Activated CD8-positive, alpha-beta T cell treated with anti-CD3 and anti-CD28 coated beads, Interleukin-2, amount 10 ng/mL, durations not matched to agents 7 days and 5 days (primary cell): ENCODE measurements around the gene KRT25. TPM values are rescaled to one million over a fixed set of nuclear protein-coding genes. Genes with fewer than 3 reads are reported as not detected.

ENCODE experiments used
- ATAC-seq: fragments of 150-1000 bp; cut with Tn5 transposase; one replicate; pipeline ENCODE4 v1.10.0; 2021; ENCODE audit warnings: moderate library complexity
- CTCF ChIA-PET: fragments of 350-600 bp; sonication (Branson Sonifier 250); formaldehyde crosslinking; loops from one replicate; lab custom pipeline; 2021; ENCODE audit warnings: antibody characterized with exemption; lab: Charles Lee
- POLR2A ChIA-PET: fragments of 350-600 bp; sonication (Branson Sonifier 250); formaldehyde crosslinking; loops from one replicate; lab custom pipeline; 2021; ENCODE audit warnings: antibody characterized with exemption; lab: Charles Lee
- DNase-seq: peaks from one replicate; pipeline ENCODE4 v3.0.0-alpha.2; 2020
- H3K27ac Mint-ChIP-seq: one replicate; pipeline ENCODE4 v1.8.0; 2021; ENCODE audit warnings: mild to moderate bottlenecking, mixed read lengths
- H3K27me3 Mint-ChIP-seq: one replicate; pipeline ENCODE4 v1.8.0; 2021; ENCODE audit warnings: low read depth, mixed read lengths
- H3K36me3 Mint-ChIP-seq: one replicate; pipeline ENCODE4 v1.8.0; 2021; ENCODE audit warnings: low read depth, mixed read lengths
- H3K4me1 Mint-ChIP-seq: one replicate; pipeline ENCODE4 v1.8.0; 2021; ENCODE audit warnings: low read depth, mixed read lengths
- H3K4me3 Mint-ChIP-seq: one replicate; pipeline ENCODE4 v1.8.0; 2021; ENCODE audit warnings: mild to moderate bottlenecking, mixed read lengths
- H3K9me3 Mint-ChIP-seq: one replicate; pipeline ENCODE4 v1.8.0; 2022; ENCODE audit warnings: mixed read lengths; ENCODE audit not compliant: insufficient read depth
- total RNA-seq, 2 experiments: library from RNA; stranded (reverse); gene quantifications; one replicate each; pipeline ENCODE4 v1.2.3, GENCODE V29; 2021

The KRT25 gene
- total RNA-seq, 2 experiments from 2014 or later = not detected

GRCh38 chr17:40779181-40779909 is 24.2 kb upstream of the KRT25 start:
- Mint-ChIP-seq H3K4me1 (no peaks in the 10 kb centered on the region), H3K36me3 (no peaks in the 10 kb centered on the region), H3K27me3 (peaks cover 49% of the 10 kb centered on the region), H3K27ac (no peak overlapping the region), H3K4me3 (peak overlapping the region; percentile 29), H3K9me3 (no peaks in the 10 kb centered on the region)
- no peak for DNase-seq
- CTCF ChIA-PET = interaction anchor here (0.7 to 1.0 kb wide), 2 partner anchors 160 to 1266 kb away, joined by 3 to 4 read pairs; no protein-coding TSS in a partner anchor
- no peak for ATAC-seq
- POLR2A ChIA-PET = no interaction called here

GRCh38 chr17:40778461-40778860 is 23.3 kb upstream of the KRT25 start:
- POLR2A ChIA-PET = interaction anchor here (0.6 kb wide), 1 partner anchor 295 kb away, joined by 3 read pairs; no protein-coding TSS in a partner anchor
- Mint-ChIP-seq H3K27ac (no peak overlapping the region), H3K4me1 (no peaks in the 10 kb centered on the region), H3K9me3 (no peaks in the 10 kb centered on the region), H3K27me3 (peaks cover 52% of the 10 kb centered on the region), H3K36me3 (no peaks in the 10 kb centered on the region), H3K4me3 (no peak overlapping the region)
- ATAC-seq (no peak), DNase-seq (no peak)
- CTCF ChIA-PET = no interaction called here

GRCh38 chr17:40777971-40778370 is 22.8 kb upstream of the KRT25 start:
- peaks cover 47% of the 10 kb centered on the region for H3K27me3 Mint-ChIP-seq
- no peak overlapping the region for H3K27ac Mint-ChIP-seq
- no peaks in the 10 kb centered on the region for H3K36me3 Mint-ChIP-seq
- no peaks in the 10 kb centered on the region for H3K4me1 Mint-ChIP-seq
- no peak for ATAC-seq
- CTCF ChIA-PET = no interaction called here
- no peak overlapping the region for H3K4me3 Mint-ChIP-seq
- POLR2A ChIA-PET = interaction anchor here (0.6 kb wide), 1 partner anchor 296 kb away, joined by 3 read pairs; no protein-coding TSS in a partner anchor
- DNase-seq = no peak
- H3K9me3 Mint-ChIP-seq = no peaks in the 10 kb centered on the region

- H3K4me3 Mint-ChIP-seq = no peak overlapping the region
- ChIA-PET POLR2A (no interaction called here), CTCF (interaction anchor here (1.0 to 1.6 kb wide), 2 partner anchors 157 to 162 kb away, joined by 3 read pairs; no protein-coding TSS in a partner anchor)
- no peak overlapping the region for H3K27ac Mint-ChIP-seq
- peaks cover 48% of the 10 kb centered on the region for H3K27me3 Mint-ChIP-seq
- no peaks in the 10 kb centered on the region for H3K36me3 Mint-ChIP-seq
- no peak for DNase-seq
- no peaks in the 10 kb centered on the region for H3K9me3 Mint-ChIP-seq
- no peaks in the 10 kb centered on the region for H3K4me1 Mint-ChIP-seq
- ATAC-seq = no peak
These were observed 22.3 kb upstream of the KRT25 start for GRCh38 chr17:40777459-40777858.

- Mint-ChIP-seq H3K27ac (no peak overlapping the region), H3K36me3 (no peaks in the 10 kb centered on the region), H3K9me3 (no peaks in the 10 kb centered on the region), H3K27me3 (peaks cover 54% of the 10 kb centered on the region), H3K4me3 (no peak overlapping the region), H3K4me1 (no peaks in the 10 kb centered on the region)
- DNase-seq (no peak), ATAC-seq (no peak)
- ChIA-PET POLR2A (no interaction called here), CTCF (interaction anchor here (1.6 kb wide), 1 partner anchor 161 kb away, joined by 3 read pairs; no protein-coding TSS in a partner anchor)
These were observed 20.8 kb upstream of the KRT25 start for GRCh38 chr17:40775945-40776344.

- Mint-ChIP-seq H3K4me1 (no peaks in the 10 kb centered on the region), H3K36me3 (no peaks in the 10 kb centered on the region), H3K27ac (no peak within 1 kb of the TSS), H3K4me3 (no peak within 1 kb of the TSS), H3K27me3 (peaks cover 40% of the 10 kb centered on the region), H3K9me3 (no peaks in the 10 kb centered on the region)
- POLR2A ChIA-PET = no interaction called here
- ATAC-seq = no peak
- CTCF ChIA-PET = no interaction called here
- DNase-seq = no peak
These were observed 17.0 kb upstream of the KRT25 start, which contains the start of gene KRT26 for GRCh38 chr17:40772101-40772500. KRT26 (minus strand) TSS chr17:40772201; CDS start chr17:40772113, 88 bp downstream.

GRCh38 chr17:40765657-40766056 is 10.5 kb upstream of the KRT25 start:
- H3K36me3 Mint-ChIP-seq = no peaks in the 10 kb centered on the region
- POLR2A ChIA-PET = no interaction called here
- peaks cover 17% of the 10 kb centered on the region for H3K27me3 Mint-ChIP-seq
- no peaks in the 10 kb centered on the region for H3K4me1 Mint-ChIP-seq
- no peak overlapping the region for H3K27ac Mint-ChIP-seq
- CTCF ChIA-PET = no interaction called here
- H3K9me3 Mint-ChIP-seq = peaks cover 19% of the 10 kb centered on the region
- H3K4me3 Mint-ChIP-seq = no peak overlapping the region
- ATAC-seq = no peak
- DNase-seq = no peak

- Mint-ChIP-seq H3K27ac (no peak overlapping the region), H3K4me3 (no peak overlapping the region), H3K27me3 (peaks cover 19% of the 10 kb centered on the region), H3K36me3 (no peaks in the 10 kb centered on the region), H3K4me1 (no peaks in the 10 kb centered on the region), H3K9me3 (peaks cover 35% of the 10 kb centered on the region)
- CTCF ChIA-PET = no interaction called here
- DNase-seq (no peak), ATAC-seq (no peak)
- POLR2A ChIA-PET = no interaction called here
These were observed 8.6 kb upstream of the KRT25 start for GRCh38 chr17:40763752-40764151.

GRCh38 chr17:40760105-40761016 is 5.2 kb upstream of the KRT25 start:
- Mint-ChIP-seq H3K9me3 (peaks cover 41% of the 10 kb centered on the region), H3K27ac (no peak overlapping the region), H3K4me3 (no peak overlapping the region), H3K4me1 (no peaks in the 10 kb centered on the region), H3K36me3 (no peaks in the 10 kb centered on the region), H3K27me3 (peaks cover 27% of the 10 kb centered on the region)
- ChIA-PET POLR2A (no interaction called here), CTCF (interaction anchor here (1.1 kb wide), 1 partner anchor 888 kb away, joined by 3 read pairs; no protein-coding TSS in a partner anchor)
- ATAC-seq (no peak), DNase-seq (no peak)

GRCh38 chr17:40753804-40754203 is 1.3 kb downstream of the KRT25 start:
- H3K4me1 Mint-ChIP-seq = no peaks in the 10 kb centered on the region
- H3K27me3 Mint-ChIP-seq = peaks cover 37% of the 10 kb centered on the region
- ATAC-seq (no peak), DNase-seq (no peak)
- H3K4me3 Mint-ChIP-seq = no peak overlapping the region
- H3K9me3 Mint-ChIP-seq = peaks cover 6% of the 10 kb centered on the region
- ChIA-PET CTCF (no interaction called here), POLR2A (no interaction called here)
- H3K36me3 Mint-ChIP-seq = no peaks in the 10 kb centered on the region
- H3K27ac Mint-ChIP-seq = no peak overlapping the region

GRCh38 chr17:40751065-40751464 is 4.1 kb downstream of the KRT25 start:
- ATAC-seq (no peak), DNase-seq (no peak)
- Mint-ChIP-seq H3K27ac (no peak overlapping the region), H3K4me1 (no peaks in the 10 kb centered on the region), H3K9me3 (no peaks in the 10 kb centered on the region), H3K4me3 (no peak overlapping the region), H3K27me3 (peaks cover 38% of the 10 kb centered on the region), H3K36me3 (no peaks in the 10 kb centered on the region)
- ChIA-PET POLR2A (no interaction called here), CTCF (no interaction called here)

GRCh38 chr17:40750391-40750790 is 4.7 kb downstream of the KRT25 start:
- DNase-seq (no peak), ATAC-seq (no peak)
- H3K27ac Mint-ChIP-seq = no peak overlapping the region
- H3K36me3 Mint-ChIP-seq = no peaks in the 10 kb centered on the region
- H3K27me3 Mint-ChIP-seq = peaks cover 36% of the 10 kb centered on the region
- no peaks in the 10 kb centered on the region for H3K4me1 Mint-ChIP-seq
- H3K9me3 Mint-ChIP-seq = no peaks in the 10 kb centered on the region
- ChIA-PET POLR2A (no interaction called here), CTCF (no interaction called here)
- H3K4me3 Mint-ChIP-seq = no peak overlapping the region
